ENCODE data around the gene COL26A1. TPM values are rescaled to one million over a fixed set of nuclear protein-coding genes. Genes with fewer than 3 reads are reported as not detected.
A peak's percentile ranks its signal among the peaks of the same experiment; 100 is the strongest.

COL26A1 gene
- total RNA-seq, 1 donor from 2014 or later, result 0.58 TPM

DNA sequence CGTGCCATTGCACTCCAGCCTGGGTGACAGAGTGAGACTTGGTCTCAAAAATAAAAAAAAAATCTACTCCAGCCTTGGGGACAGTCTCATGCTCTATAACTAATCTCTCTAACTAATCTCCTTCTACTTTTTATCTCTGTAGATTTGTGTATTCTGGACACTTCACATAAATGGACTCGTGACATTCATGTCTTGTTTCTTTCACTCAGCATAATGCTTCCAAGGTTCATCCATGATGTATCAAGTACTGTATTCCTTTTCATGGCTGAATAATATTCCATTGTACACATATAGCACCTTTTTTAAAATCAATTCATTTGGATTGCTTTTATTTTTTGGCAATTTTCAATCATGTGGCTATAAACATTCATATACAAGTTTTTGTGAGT lies 9.8 kb upstream of the COL26A1 start:
- TF ChIP-seq, protein P1, sequence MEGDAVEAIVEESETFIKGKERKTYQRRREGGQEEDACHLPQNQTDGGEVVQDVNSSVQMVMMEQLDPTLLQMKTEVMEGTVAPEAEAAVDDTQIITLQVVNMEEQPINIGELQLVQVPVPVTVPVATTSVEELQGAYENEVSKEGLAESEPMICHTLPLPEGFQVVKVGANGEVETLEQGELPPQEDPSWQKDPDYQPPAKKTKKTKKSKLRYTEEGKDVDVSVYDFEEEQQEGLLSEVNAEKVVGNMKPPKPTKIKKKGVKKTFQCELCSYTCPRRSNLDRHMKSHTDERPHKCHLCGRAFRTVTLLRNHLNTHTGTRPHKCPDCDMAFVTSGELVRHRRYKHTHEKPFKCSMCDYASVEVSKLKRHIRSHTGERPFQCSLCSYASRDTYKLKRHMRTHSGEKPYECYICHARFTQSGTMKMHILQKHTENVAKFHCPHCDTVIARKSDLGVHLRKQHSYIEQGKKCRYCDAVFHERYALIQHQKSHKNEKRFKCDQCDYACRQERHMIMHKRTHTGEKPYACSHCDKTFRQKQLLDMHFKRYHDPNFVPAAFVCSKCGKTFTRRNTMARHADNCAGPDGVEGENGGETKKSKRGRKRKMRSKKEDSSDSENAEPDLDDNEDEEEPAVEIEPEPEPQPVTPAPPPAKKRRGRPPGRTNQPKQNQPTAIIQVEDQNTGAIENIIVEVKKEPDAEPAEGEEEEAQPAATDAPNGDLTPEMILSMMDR (IDR thresholded peaks at IDR 0.05), result no peak
- H3K9me3 ChIP-seq, result no peaks in the 10 kb centered on the region
- no peak for DNase-seq
- H3K4me1 ChIP-seq, result no peaks in the 10 kb centered on the region
- no peaks in the 10 kb centered on the region for H3K27me3 ChIP-seq
- no peak for ATAC-seq
- intact Hi-C loops (cut with DNase I), result no loop called here
- no peaks in the 10 kb centered on the region for H3K36me3 ChIP-seq
- no peak overlapping the region for H3K27ac ChIP-seq
- no peak overlapping the region for H3K4me3 ChIP-seq

- ATAC-seq, result no peak
- no peak overlapping the region for H3K4me3 ChIP-seq
- peaks cover 8% of the 10 kb centered on the region for H3K27me3 ChIP-seq
- DNase-seq, result no peak
- H3K36me3 ChIP-seq, result no peaks in the 10 kb centered on the region
- TF ChIP-seq, protein P1 (IDR thresholded peaks at IDR 0.05), result no peak
- H3K9me3 ChIP-seq, result no peaks in the 10 kb centered on the region
- intact Hi-C loops (cut with DNase I), result no loop called here
- H3K4me1 ChIP-seq, result peaks cover under 1% of the 10 kb centered on the region
- no peak overlapping the region for H3K27ac ChIP-seq
Measured at GRCh38 chr7:101357433-101357832, 5.2 kb upstream of the COL26A1 start.

DNA sequence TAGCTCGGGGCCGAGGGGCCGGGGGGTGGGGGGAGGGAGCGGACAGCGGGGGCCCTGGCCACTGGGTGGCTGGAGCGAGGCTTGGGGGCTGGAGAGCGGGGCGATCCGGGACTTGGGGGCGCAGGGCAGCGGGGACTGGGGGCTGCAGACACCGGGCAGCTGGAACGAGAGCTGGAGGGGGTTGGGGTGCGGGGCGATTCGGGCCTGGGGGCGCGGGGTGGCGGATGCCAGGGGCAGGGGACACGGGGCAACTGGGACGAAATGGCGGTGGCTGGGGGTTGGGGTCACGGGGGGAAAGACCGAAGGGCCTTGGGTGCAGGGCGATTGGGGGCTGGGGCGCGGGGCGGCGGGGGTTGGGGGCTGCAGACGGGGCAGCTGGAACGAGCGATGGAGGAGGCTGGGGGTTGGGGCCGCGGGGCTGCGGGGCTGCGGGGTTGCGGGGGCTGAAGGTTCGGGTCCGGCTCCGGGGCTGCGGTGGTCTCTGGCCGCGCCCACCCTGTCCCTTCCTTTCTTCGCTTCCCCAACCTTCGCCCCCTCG lies 590 bp downstream of the COL26A1 start:
- Histone ChIP-seq H3K9me3 (no peaks in the 10 kb centered on the region), H3K4me1 (peaks cover 7% of the 10 kb centered on the region), H3K27me3 (peaks cover 22% of the 10 kb centered on the region), H3K4me3 (peak overlapping the region; percentile 50), H3K36me3 (no peaks in the 10 kb centered on the region), H3K27ac (no peak overlapping the region)
- ATAC-seq (peak; percentile 10), DNase-seq (no peak)
- TF ChIP-seq, protein P1 (IDR thresholded peaks at IDR 0.05), result no peak
- intact Hi-C loops (cut with DNase I), result no loop called here

DNA sequence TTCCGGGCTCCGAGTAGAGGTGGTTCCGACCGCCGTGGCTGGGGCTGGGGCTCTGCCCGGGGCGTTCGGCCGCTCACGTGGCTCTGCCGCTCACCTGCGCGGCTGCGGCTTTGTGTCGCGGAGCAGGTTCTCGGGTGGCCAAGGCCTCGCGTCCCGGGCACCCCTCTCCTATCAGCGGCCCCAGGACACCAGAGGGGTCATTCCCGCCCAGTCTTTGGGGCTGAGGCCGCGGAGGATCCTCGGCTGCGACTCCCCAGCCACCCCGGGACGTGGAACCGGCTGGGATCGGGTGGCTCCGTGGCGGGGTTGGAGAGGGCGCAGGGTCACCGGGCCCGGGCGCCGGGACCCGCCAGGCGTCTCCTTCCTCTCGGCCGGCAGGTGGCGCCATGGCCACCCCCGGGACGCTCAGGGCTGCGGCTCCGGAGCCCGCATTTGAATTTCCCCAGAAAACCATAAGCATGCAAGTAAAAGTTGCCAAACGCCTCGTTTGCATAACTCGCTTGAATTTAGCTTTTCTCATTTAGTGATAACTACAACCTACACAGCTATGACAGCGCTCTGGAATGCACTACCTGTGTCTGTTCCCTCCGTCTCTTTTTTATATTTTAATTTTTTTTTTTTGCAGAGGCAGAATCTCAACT lies 1.2 kb downstream of the COL26A1 start:
- no peak overlapping the region for H3K27ac ChIP-seq
- intact Hi-C loops (cut with DNase I), result no loop called here
- peak; percentile 83 for DNase-seq
- no peaks in the 10 kb centered on the region for H3K9me3 ChIP-seq
- peaks cover 22% of the 10 kb centered on the region for H3K27me3 ChIP-seq
- H3K36me3 ChIP-seq, result no peaks in the 10 kb centered on the region
- H3K4me1 ChIP-seq, result peaks cover 7% of the 10 kb centered on the region
- peak overlapping the region; percentile 50 for H3K4me3 ChIP-seq
- ATAC-seq, result peak; percentile 96
- TF ChIP-seq, protein P1 (IDR thresholded peaks at IDR 0.05), result peak; percentile 95

GRCh38 chr7:101365956-101366355 lies 3.3 kb downstream of the COL26A1 start:
- TF ChIP-seq, protein P1 (IDR thresholded peaks at IDR 0.05), result no peak
- ATAC-seq (no peak), DNase-seq (no peak)
- Histone ChIP-seq H3K36me3 (no peaks in the 10 kb centered on the region), H3K9me3 (no peaks in the 10 kb centered on the region), H3K4me3 (no peak overlapping the region), H3K27ac (no peak overlapping the region), H3K4me1 (peaks cover 7% of the 10 kb centered on the region), H3K27me3 (peaks cover 22% of the 10 kb centered on the region)
- intact Hi-C loops (cut with DNase I), result no loop called here
